Neural crest cell (in vitro differentiated cells): ENCODE data around the gene HNRNPUL2. TPM values are rescaled to one million over a fixed set of nuclear protein-coding genes. Genes with fewer than 3 reads are reported as not detected.

Experiments used
- DNase-seq: peaks from one replicate; pipeline ENCODE4 v3.0.0; 2021; ENCODE audit warnings: low read depth, mixed read lengths, low spot score
- H3K27ac Mint-ChIP-seq: one replicate; pipeline ENCODE4 v1.8.0; 2021; ENCODE audit warnings: mild to moderate bottlenecking, mixed read lengths; ENCODE audit not compliant: unreplicated experiment
- H3K27me3 Mint-ChIP-seq: 2 replicates; pipeline ENCODE4 v1.8.0; 2021; ENCODE audit warnings: low read depth, mild to moderate bottlenecking, mixed read lengths
- H3K36me3 Mint-ChIP-seq: 2 replicates; pipeline ENCODE4 v1.8.0; 2021; ENCODE audit warnings: low read depth, mild to moderate bottlenecking, mixed read lengths
- H3K4me1 Mint-ChIP-seq: 2 replicates; pipeline ENCODE4 v1.8.0; 2021; ENCODE audit warnings: mixed read lengths
- H3K4me3 Mint-ChIP-seq: one replicate; pipeline ENCODE4 v1.8.0; 2021; ENCODE audit warnings: mild to moderate bottlenecking, mixed read lengths
- H3K9me3 Mint-ChIP-seq: 2 replicates; pipeline ENCODE4 v1.8.0; 2021; ENCODE audit warnings: mixed read lengths
- total RNA-seq: library from RNA; stranded (reverse); gene quantifications from 2 replicates; pipeline ENCODE4 v1.2.1, GENCODE V29; 2021
- TF ChIP-seq, protein P1 (sequence below): fragments of 200-600 bp; sonication (generic); conservative IDR thresholded peaks from 2 replicates; pipeline ENCODE4 v1.5.0; 2021; ENCODE audit warnings: antibody characterized with exemption, mild to moderate bottlenecking

Gene HNRNPUL2
- total RNA-seq, 1 donor from 2014 or later: 80.7 TPM

GRCh38 chr11:62715150-62716130 lies 11.8 kb downstream of the HNRNPUL2 start:
- H3K27ac Mint-ChIP-seq: no peak overlapping the region
- TF ChIP-seq, protein P1, sequence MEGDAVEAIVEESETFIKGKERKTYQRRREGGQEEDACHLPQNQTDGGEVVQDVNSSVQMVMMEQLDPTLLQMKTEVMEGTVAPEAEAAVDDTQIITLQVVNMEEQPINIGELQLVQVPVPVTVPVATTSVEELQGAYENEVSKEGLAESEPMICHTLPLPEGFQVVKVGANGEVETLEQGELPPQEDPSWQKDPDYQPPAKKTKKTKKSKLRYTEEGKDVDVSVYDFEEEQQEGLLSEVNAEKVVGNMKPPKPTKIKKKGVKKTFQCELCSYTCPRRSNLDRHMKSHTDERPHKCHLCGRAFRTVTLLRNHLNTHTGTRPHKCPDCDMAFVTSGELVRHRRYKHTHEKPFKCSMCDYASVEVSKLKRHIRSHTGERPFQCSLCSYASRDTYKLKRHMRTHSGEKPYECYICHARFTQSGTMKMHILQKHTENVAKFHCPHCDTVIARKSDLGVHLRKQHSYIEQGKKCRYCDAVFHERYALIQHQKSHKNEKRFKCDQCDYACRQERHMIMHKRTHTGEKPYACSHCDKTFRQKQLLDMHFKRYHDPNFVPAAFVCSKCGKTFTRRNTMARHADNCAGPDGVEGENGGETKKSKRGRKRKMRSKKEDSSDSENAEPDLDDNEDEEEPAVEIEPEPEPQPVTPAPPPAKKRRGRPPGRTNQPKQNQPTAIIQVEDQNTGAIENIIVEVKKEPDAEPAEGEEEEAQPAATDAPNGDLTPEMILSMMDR: no peak
- no peaks in the 10 kb centered on the region for H3K9me3 Mint-ChIP-seq

GRCh38 chr11:62713343-62713742 lies 13.9 kb downstream of the HNRNPUL2 start:
- no peak for DNase-seq
- Mint-ChIP-seq H3K9me3 (no peaks in the 10 kb centered on the region), H3K4me1 (peaks cover 21% of the 10 kb centered on the region), H3K4me3 (no peak overlapping the region), H3K36me3 (peaks cover 30% of the 10 kb centered on the region), H3K27ac (no peak overlapping the region), H3K27me3 (peaks cover 4% of the 10 kb centered on the region)
- TF ChIP-seq, protein P1: no peak

More at GRCh38 chr11:62715150-62716130, 11.8 kb downstream of the HNRNPUL2 start:
- Mint-ChIP-seq H3K27me3 (no peaks in the 10 kb centered on the region), H3K36me3 (peaks cover 42% of the 10 kb centered on the region), H3K4me1 (peaks cover 3% of the 10 kb centered on the region), H3K4me3 (no peak overlapping the region)
- no peak for DNase-seq

DNA sequence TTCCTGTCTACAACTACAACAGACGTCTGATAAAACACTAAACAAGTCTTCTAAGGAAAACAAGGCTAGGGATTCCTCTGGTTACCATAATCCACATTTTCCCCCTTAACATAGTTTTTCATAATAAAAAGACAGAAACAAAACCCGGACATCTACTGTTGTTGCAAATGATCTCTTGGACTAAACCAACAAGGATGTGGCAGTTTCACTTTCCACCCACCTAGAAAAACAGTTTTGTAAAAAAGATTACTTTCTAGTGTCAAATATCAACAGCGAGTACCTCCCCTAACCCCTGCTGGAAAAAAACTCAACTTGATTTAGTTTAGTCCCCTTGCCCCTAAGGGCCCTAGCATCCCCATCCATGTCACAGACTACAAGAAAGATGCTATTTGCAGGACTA lies 14.4 kb downstream of the HNRNPUL2 start:
- peaks cover 26% of the 10 kb centered on the region for H3K36me3 Mint-ChIP-seq
- H3K4me1 Mint-ChIP-seq: peaks cover 24% of the 10 kb centered on the region
- H3K27me3 Mint-ChIP-seq: peaks cover 4% of the 10 kb centered on the region

DNA sequence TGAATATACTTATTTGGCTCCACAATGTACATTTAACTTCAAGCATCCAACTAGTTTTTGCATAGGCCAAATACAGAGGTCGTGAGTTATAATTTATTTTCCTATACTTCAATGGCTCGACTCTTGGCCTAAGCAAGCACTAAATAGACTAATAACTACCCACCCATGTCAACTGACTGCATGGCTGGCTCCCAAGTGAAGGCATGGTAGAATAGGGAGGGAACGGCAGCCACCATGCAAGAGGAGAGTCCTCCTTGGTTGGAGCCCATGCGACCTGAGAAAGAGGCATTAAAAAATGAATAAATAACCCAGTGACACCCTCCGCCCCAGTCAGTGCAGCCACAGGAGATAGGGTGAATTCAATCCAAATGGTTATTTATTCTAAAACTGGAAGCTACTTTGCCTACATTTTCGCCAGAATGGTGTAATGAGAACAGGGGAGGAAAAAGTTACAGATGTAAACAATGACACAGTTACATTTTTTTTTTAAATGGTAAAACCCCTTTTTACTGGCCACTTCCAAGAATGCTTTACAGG lies 14.9 kb downstream of the HNRNPUL2 start:
- H3K4me1 Mint-ChIP-seq: peaks cover 29% of the 10 kb centered on the region
- no peak for DNase-seq
- peak overlapping the region; percentile 63 for H3K4me3 Mint-ChIP-seq
- H3K27me3 Mint-ChIP-seq: peaks cover 5% of the 10 kb centered on the region
- H3K9me3 Mint-ChIP-seq: no peaks in the 10 kb centered on the region
- H3K27ac Mint-ChIP-seq: no peak overlapping the region
- TF ChIP-seq, protein P1: no peak
- H3K36me3 Mint-ChIP-seq: peaks cover 25% of the 10 kb centered on the region

More for the DNA sequence above, 14.4 kb downstream of the HNRNPUL2 start:
- no peak overlapping the region for H3K4me3 Mint-ChIP-seq
- no peak overlapping the region for H3K27ac Mint-ChIP-seq
- H3K9me3 Mint-ChIP-seq: no peaks in the 10 kb centered on the region
- TF ChIP-seq, protein P1: no peak
- DNase-seq: no peak

DNA sequence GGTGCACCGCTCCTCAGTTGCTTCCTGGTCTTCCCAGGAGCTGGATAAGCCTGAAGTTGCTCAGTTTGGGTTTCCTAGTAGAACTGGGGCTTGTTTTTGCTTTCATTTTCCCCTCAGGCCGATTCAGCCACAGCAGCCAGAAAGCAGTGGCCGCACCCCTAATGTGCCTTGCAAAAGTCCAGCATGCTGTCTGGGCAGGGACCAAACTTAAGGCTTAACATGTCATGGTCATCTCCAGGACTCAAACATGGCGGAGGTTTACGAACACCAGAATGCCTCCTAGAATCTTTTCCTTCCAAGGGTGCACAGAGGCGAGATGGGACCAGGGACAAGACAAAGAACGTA lies 17.3 kb downstream of the HNRNPUL2 start:
- DNase-seq: peak; percentile 26
- H3K4me3 Mint-ChIP-seq: peak overlapping the region; percentile 92
- H3K9me3 Mint-ChIP-seq: no peaks in the 10 kb centered on the region
- peaks cover 50% of the 10 kb centered on the region for H3K4me1 Mint-ChIP-seq
- H3K27me3 Mint-ChIP-seq: peaks cover 10% of the 10 kb centered on the region
- TF ChIP-seq, protein P1: no peak
- H3K27ac Mint-ChIP-seq: peak overlapping the region; percentile 99
- peaks cover 13% of the 10 kb centered on the region for H3K36me3 Mint-ChIP-seq
